Panc1 (cell line): ENCODE measurements around the gene RAB40B. TPM values are rescaled to one million over a fixed set of nuclear protein-coding genes. Genes with fewer than 3 reads are reported as not detected.

Experiments used
- ATAC-seq: fragments of 200-7000 bp; cut with Tn5 transposase; 2 replicates; pipeline ENCODE4 v1.9.1; 2020; ENCODE audit warnings: mild to moderate bottlenecking, moderate library complexity
- BruUV-seq: library from RNA; stranded (reverse); fragments of 400-500 nt; replicated peaks from 2 replicates; lab custom pipeline; 2021; lab: Mats Ljungman, UMichigan
- CTCF ChIA-PET: fragments of 300-600 bp; sonication (Branson Sonifier 250); formaldehyde crosslinking; loops from one replicate; lab custom pipeline; 2022; ENCODE audit warnings: antibody characterized with exemption; lab: Charles Lee
- POLR2A ChIA-PET: fragments of 300-600 bp; sonication (Branson Sonifier 250); formaldehyde crosslinking; loops from one replicate; lab custom pipeline; 2022; ENCODE audit warnings: antibody characterized with exemption; lab: Charles Lee
- DNase-seq: peaks from one replicate; pipeline ENCODE4 v3.0.0-alpha.2; 2010; ENCODE audit warnings: low read depth, low spot score
- H3K27ac ChIP-seq: 2 replicates; pipeline ENCODE4 v1.5.1; 2011; ENCODE audit warnings: mild to moderate bottlenecking, low read length, inconsistent platforms
- H3K27me3 ChIP-seq: fragments of 200-500 bp; sonication (Bioruptor generic); 2 replicates; pipeline ENCODE4 v1.6.0; 2014; ENCODE audit warnings: low read length, inconsistent platforms; ENCODE audit not compliant: control insufficient read depth, insufficient read depth
- H3K36me3 ChIP-seq: fragments of 200-500 bp; sonication (Bioruptor generic); 2 replicates; pipeline ENCODE4 v1.5.1; 2014; ENCODE audit warnings: inconsistent platforms, mild to moderate bottlenecking, low read length, moderate library complexity; ENCODE audit not compliant: control insufficient read depth, insufficient read depth
- H3K4me1 ChIP-seq: 2 replicates; pipeline ENCODE4 v1.5.1; 2011; ENCODE audit warnings: inconsistent platforms, mild to moderate bottlenecking, low read length, moderate library complexity; ENCODE audit not compliant: control insufficient read depth, insufficient read depth
- H3K4me3 ChIP-seq, 2 experiments: 2 replicates each; pipeline ENCODE4 v1.5.1; 2011 to 2012; ENCODE audit warnings: low read depth in 2 of 2, low read length in 2 of 2, mild to moderate bottlenecking in 2 of 2, inconsistent platforms in 1 of 2, moderate library complexity in 1 of 2
- H3K9me3 ChIP-seq: fragments of 200-500 bp; sonication (Bioruptor generic); 2 replicates; pipeline ENCODE4 v1.5.1; 2014; ENCODE audit warnings: low read depth, mild to moderate bottlenecking, inconsistent platforms, low read length, moderate library complexity; ENCODE audit not compliant: control insufficient read depth, insufficient read depth
- CTCF ChIP-seq: fragments of 450-650 bp; IDR thresholded peaks from 2 replicates; pipeline ENCODE4 v1.5.1; 2017; ENCODE audit warnings: mild to moderate bottlenecking
- POLR2AphosphoS5 ChIP-seq: IDR thresholded peaks from 2 replicates; pipeline ENCODE4 v1.6.1; 2012; ENCODE audit warnings: mild to moderate bottlenecking, low read depth, low read length, moderate library complexity
- REST ChIP-seq, 2 experiments: IDR thresholded peaks; 2 replicates each; pipeline ENCODE4 v1.6.1; 2011 to 2012; ENCODE audit warnings: low read depth in 2 of 2, control low read depth in 1 of 2, low read length in 1 of 2, mild to moderate bottlenecking in 1 of 2, moderate library complexity in 1 of 2; ENCODE audit not compliant: insufficient read depth in 1 of 2
- SIN3A ChIP-seq: IDR thresholded peaks from 2 replicates; pipeline ENCODE4 v1.6.1; 2012; ENCODE audit warnings: low read depth, mild to moderate bottlenecking, low read length, moderate library complexity, borderline replicate concordance; ENCODE audit not compliant: insufficient read depth
- TCF7L2 ChIP-seq: IDR thresholded peaks from 2 replicates; pipeline ENCODE4 v1.6.1; 2011; ENCODE audit warnings: mild to moderate bottlenecking, low read depth, low read length, inconsistent platforms
- in situ Hi-C: cut with HindIII; loops from 2 replicates; pipeline ENCODE4 v1.10.0; 2016; ENCODE audit warnings: low sequenced_read_pairs, low pct_unique_long_range_greater_than_20kb
- intact Hi-C: fragments of 100-400 bp; cut with micrococcal nuclease; formaldehyde crosslinking; loops from one replicate; pipeline ENCODE4 v1.10.0; 2022; ENCODE audit not compliant: unreplicated experiment
- total RNA-seq: library from RNA; stranded (reverse); gene quantifications from one replicate; pipeline ENCODE4 v1.2.1, GENCODE V29; 2021; ENCODE audit not compliant: unreplicated experiment

RAB40B gene
- total RNA-seq, 1 experiment from 2014 or later: 7.1 TPM

GRCh38 chr17:82619641-82620040 lies 78.9 kb downstream of the RAB40B start:
- in situ Hi-C loops: no loop called here
- Histone ChIP-seq H3K27me3 (no peaks in the 10 kb centered on the region), H3K27ac (no peak overlapping the region), H3K9me3 (no peaks in the 10 kb centered on the region), H3K4me1 (no peaks in the 10 kb centered on the region), H3K36me3 (peaks cover 24% of the 10 kb centered on the region), H3K4me3 (no peak overlapping the region)
- ATAC-seq (no peak), DNase-seq (no peak)
- intact Hi-C loops: no loop called here
- CTCF ChIA-PET: no interaction called here
- TF ChIP-seq SIN3A: no peak
- TF ChIP-seq CTCF: no peak
- no peak for TF ChIP-seq REST (IDR thresholded peaks at IDR 0.05; ENCODE audit: insufficient read depth in 1 of 2, low read depth in 2 of 2, low read length in 1 of 2)
- TF ChIP-seq POLR2AphosphoS5: no peak
- TF ChIP-seq TCF7L2: no peak
- BruUV-seq: no TSS peak
- POLR2A ChIA-PET: no interaction called here

GRCh38 chr17:82619211-82619610 lies 79.3 kb downstream of the RAB40B start:
- ATAC-seq (no peak), DNase-seq (no peak)
- BruUV-seq: no TSS peak
- in situ Hi-C loops: no loop called here
- peaks cover 24% of the 10 kb centered on the region for H3K36me3 ChIP-seq
- H3K4me1 ChIP-seq: no peaks in the 10 kb centered on the region
- H3K27me3 ChIP-seq: no peaks in the 10 kb centered on the region
- ChIA-PET CTCF (no interaction called here), POLR2A (no interaction called here)
- H3K9me3 ChIP-seq: no peaks in the 10 kb centered on the region
- H3K27ac ChIP-seq: no peak overlapping the region
- no peak for TF ChIP-seq POLR2AphosphoS5
- TF ChIP-seq CTCF: no peak
- TF ChIP-seq REST (IDR thresholded peaks at IDR 0.05; ENCODE audit: insufficient read depth in 1 of 2, low read depth in 2 of 2, low read length in 1 of 2): no peak
- TF ChIP-seq TCF7L2: no peak
- no peak for TF ChIP-seq SIN3A
- H3K4me3 ChIP-seq: no peak overlapping the region
- intact Hi-C loops: no loop called here
